H9 (cell line): ENCODE results near the gene KIAA1143. TPM values are rescaled to one million over a fixed set of nuclear protein-coding genes. Genes with fewer than 3 reads are reported as not detected.

Experiments
- DNase-seq: peaks from one replicate; pipeline ENCODE4 v3.0.0-alpha.2; 2017
- H2AFZ ChIP-seq: one replicate; pipeline ENCODE4 v1.6.1; 2013; ENCODE audit warnings: mild to moderate bottlenecking, low read length, control low read depth, moderate library complexity
- H2AK5ac ChIP-seq: 2 replicates; pipeline ENCODE4 v1.6.1; 2013; ENCODE audit warnings: low read length, control low read depth, mixed read lengths; ENCODE audit not compliant: insufficient read length
- H2BK120ac ChIP-seq: one replicate; pipeline ENCODE4 v1.6.1; 2013; ENCODE audit warnings: low read depth, mild to moderate bottlenecking, low read length, control low read depth, inconsistent platforms; ENCODE audit not compliant: poor library complexity, severe bottlenecking
- H2BK12ac ChIP-seq: 2 replicates; pipeline ENCODE4 v1.6.1; 2013; ENCODE audit warnings: low read length, control low read depth, mixed read lengths, low read depth; ENCODE audit not compliant: insufficient read length
- H2BK15ac ChIP-seq: 2 replicates; pipeline ENCODE4 v1.6.1; 2013; ENCODE audit warnings: low read depth, low read length, control low read depth
- H2BK20ac ChIP-seq: one replicate; pipeline ENCODE4 v1.6.1; 2013; ENCODE audit warnings: low read depth, mild to moderate bottlenecking, low read length, control low read depth, inconsistent platforms; ENCODE audit not compliant: poor library complexity, severe bottlenecking
- H2BK5ac ChIP-seq: 2 replicates; pipeline ENCODE4 v1.6.1; 2013; ENCODE audit warnings: low read length, control low read depth, mixed read lengths; ENCODE audit not compliant: insufficient read length
- H3K14ac ChIP-seq: 2 replicates; pipeline ENCODE4 v1.6.1; 2013; ENCODE audit warnings: low read length, control low read depth; ENCODE audit not compliant: insufficient read depth
- H3K18ac ChIP-seq: 2 replicates; pipeline ENCODE4 v1.6.1; 2013; ENCODE audit warnings: low read depth, mild to moderate bottlenecking, mixed read lengths, low read length, control low read depth; ENCODE audit not compliant: insufficient read length
- H3K23ac ChIP-seq: 2 replicates; pipeline ENCODE4 v1.6.1; 2013; ENCODE audit warnings: low read length, control low read depth, mixed read lengths, low read depth; ENCODE audit not compliant: insufficient read length
- H3K23me2 ChIP-seq: 2 replicates; pipeline ENCODE4 v1.6.1; 2013; ENCODE audit warnings: low read depth, mild to moderate bottlenecking, mixed read lengths, low read length, control low read depth; ENCODE audit not compliant: insufficient read length, poor library complexity, severe bottlenecking
- H3K27ac ChIP-seq: 2 replicates; pipeline ENCODE4 v1.5.1; 2013; ENCODE audit warnings: low read length, control low read depth, mixed read lengths, low read depth; ENCODE audit not compliant: insufficient read length
- H3K27me3 ChIP-seq: 2 replicates; pipeline ENCODE4 v1.6.1; 2013; ENCODE audit warnings: low read length, control low read depth, inconsistent platforms; ENCODE audit not compliant: insufficient read depth
- H3K4ac ChIP-seq: 2 replicates; pipeline ENCODE4 v1.6.1; 2013; ENCODE audit warnings: low read depth, mild to moderate bottlenecking, control low read depth, inconsistent platforms, low read length, moderate library complexity
- H3K4me1 ChIP-seq: 2 replicates; pipeline ENCODE4 v1.6.1; 2013; ENCODE audit warnings: low read length, control low read depth, inconsistent platforms; ENCODE audit not compliant: insufficient read depth
- H3K4me2 ChIP-seq: 2 replicates; pipeline ENCODE4 v1.6.1; 2013; ENCODE audit warnings: low read length, control low read depth, mixed read lengths; ENCODE audit not compliant: insufficient read length, insufficient read depth
- H3K56ac ChIP-seq: 2 replicates; pipeline ENCODE4 v1.6.1; 2013; ENCODE audit warnings: low read depth, mild to moderate bottlenecking, mixed read lengths, low read length, control low read depth; ENCODE audit not compliant: insufficient read length
- H3K79me1 ChIP-seq: 2 replicates; pipeline ENCODE4 v1.6.1; 2013; ENCODE audit warnings: low read depth, mild to moderate bottlenecking, moderate library complexity, low read length, control low read depth, inconsistent platforms; ENCODE audit not compliant: insufficient read depth, poor library complexity, severe bottlenecking
- H3K79me2 ChIP-seq: 2 replicates; pipeline ENCODE4 v1.6.1; 2013; ENCODE audit warnings: low read length, control low read depth, inconsistent platforms; ENCODE audit not compliant: insufficient read depth
- H3K9ac ChIP-seq: 2 replicates; pipeline ENCODE4 v1.6.1; 2013; ENCODE audit warnings: low read length, control low read depth, mixed read lengths; ENCODE audit not compliant: insufficient read length; ENCODE audit errors: extremely low read depth
- H3K9me3 ChIP-seq: one replicate; pipeline ENCODE4 v1.6.1; 2013; ENCODE audit warnings: low read depth, low read length, inconsistent platforms; ENCODE audit not compliant: control insufficient read depth
- H3T11ph ChIP-seq: one replicate; pipeline ENCODE4 v1.6.1; 2013; ENCODE audit warnings: mild to moderate bottlenecking, low read length, control low read depth, inconsistent platforms
- H4K20me1 ChIP-seq: one replicate; pipeline ENCODE4 v1.6.1; 2013; ENCODE audit not compliant: control insufficient read depth, insufficient read length, insufficient read depth
- H4K5ac ChIP-seq: 2 replicates; pipeline ENCODE4 v1.6.1; 2013; ENCODE audit warnings: low read depth, mild to moderate bottlenecking, mixed read lengths, low read length, control low read depth; ENCODE audit not compliant: insufficient read length
- H4K8ac ChIP-seq: replicated peaks from 2 replicates; pipeline ENCODE4 v1.6.1; 2013; ENCODE audit warnings: low read length, control low read depth, mixed read lengths, low read depth; ENCODE audit not compliant: insufficient read length
- H4K91ac ChIP-seq: 2 replicates; pipeline ENCODE4 v1.6.1; 2013; ENCODE audit warnings: low read depth, mild to moderate bottlenecking, moderate library complexity, mixed read lengths, low read length, control low read depth; ENCODE audit not compliant: insufficient read length
- H3K27ac Mint-ChIP-seq, 3 experiments: 2 replicates in 2 of 3; 3 replicates in 1 of 3; pipeline ENCODE4 v1.8.0; 2020 to 2021; ENCODE audit warnings: mixed read lengths in 3 of 3, mild to moderate bottlenecking in 1 of 3, moderate library complexity in 1 of 3
- H3K27me3 Mint-ChIP-seq: 2 replicates; pipeline ENCODE4 v1.8.0; 2021; ENCODE audit warnings: low read depth, mild to moderate bottlenecking, moderate library complexity, mixed read lengths
- H3K36me3 Mint-ChIP-seq, 3 experiments: 2 replicates in 2 of 3; 3 replicates in 1 of 3; pipeline ENCODE4 v1.8.0; 2020 to 2021; ENCODE audit warnings: low read depth in 3 of 3, mixed read lengths in 3 of 3; ENCODE audit not compliant: insufficient read depth in 1 of 3
- H3K4me1 Mint-ChIP-seq, 2 experiments: 2 replicates each; pipeline ENCODE4 v1.8.0; 2020; ENCODE audit warnings: mixed read lengths in 2 of 2
- H3K4me3 Mint-ChIP-seq, 2 experiments: 2 replicates in 1 of 2; 3 replicates in 1 of 2; pipeline ENCODE4 v1.8.0; 2020 to 2021; ENCODE audit warnings: mild to moderate bottlenecking in 2 of 2, mixed read lengths in 2 of 2, moderate library complexity in 1 of 2
- H3K9me3 Mint-ChIP-seq, 2 experiments: 2 replicates in 1 of 2; 3 replicates in 1 of 2; pipeline ENCODE4 v1.8.0; 2020; ENCODE audit warnings: mild to moderate bottlenecking in 2 of 2, mixed read lengths in 2 of 2, moderate library complexity in 1 of 2
- WGBS: extraction: QIAGEN DNeasy Blood & Tissue Kit; methylation state at CpG from one replicate; pipeline ENCODE4 v1.1.7; 2013; ENCODE audit warnings: missing lambda C conversion rate, low lambda C conversion rate, mixed read lengths; ENCODE audit not compliant: insufficient read length; ENCODE audit errors: extremely low coverage; 5-methylcytosine and 5-hydroxymethylcytosine counted together
- total RNA-seq: library from RNA; stranded (reverse); gene quantifications from 2 replicates; pipeline ENCODE4 v1.2.1, GENCODE V29; 2021
- TF ChIP-seq, protein P1 (sequence below): fragments of 200-600 bp; sonication (generic); conservative IDR thresholded peaks from 3 replicates; pipeline ENCODE4 v1.8.0; 2021; ENCODE audit warnings: antibody characterized with exemption, mild to moderate bottlenecking

KIAA1143 gene
- total RNA-seq, 1 experiment from 2014 or later = 47.0 TPM

DNA sequence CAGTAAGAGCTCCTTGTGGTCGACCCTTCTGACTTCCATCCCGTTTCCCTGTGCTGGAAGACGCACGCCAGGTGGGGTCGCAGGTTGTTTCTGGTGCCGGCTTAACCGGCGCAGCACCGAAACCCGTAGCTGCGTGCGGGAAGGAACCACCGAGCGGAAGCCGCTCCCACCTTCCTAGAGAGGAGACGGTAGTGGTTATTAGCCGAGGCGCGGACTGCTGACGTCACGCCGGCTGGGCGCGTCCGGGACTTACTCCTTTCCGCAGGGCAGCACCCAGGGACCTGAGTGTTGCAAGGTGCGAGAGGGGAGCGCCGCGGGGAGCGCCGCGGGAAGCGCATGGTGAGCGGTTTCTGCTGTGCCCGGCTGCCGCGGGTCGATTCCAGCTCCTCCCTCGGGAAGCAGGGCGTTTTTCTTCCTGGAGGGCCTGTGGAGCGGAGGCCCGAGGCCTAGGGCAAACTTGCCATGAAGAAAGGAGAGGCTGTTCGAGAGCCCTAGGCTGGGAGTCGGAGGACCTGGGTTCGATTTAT, 32.0 kb downstream of the KIAA1143 start, which contains the start of gene ZNF501:
ZNF501 (plus strand) TSS at position 252 of the 527 bp plus-strand sequence. CDS start 4,787 bp downstream, outside the sequence.
- peak; percentile 95 for DNase-seq
- Histone ChIP-seq H3K9me3 (peaks cover 51% of the 10 kb centered on the region), H4K91ac (no peak within 1 kb of the TSS), H3K79me1 (no peaks in the 10 kb centered on the region), H2BK12ac (no peak within 1 kb of the TSS), H2BK20ac (no peak within 1 kb of the TSS), H3K4me1 (no peaks in the 10 kb centered on the region), H4K20me1 (no peaks in the 10 kb centered on the region), H2BK15ac (no peak within 1 kb of the TSS), H2BK120ac (no peak within 1 kb of the TSS), H3K18ac (peak within 1 kb of the TSS; percentile 55), H2AK5ac (no peak within 1 kb of the TSS), H4K8ac (no peak within 1 kb of the TSS), H3K79me2 (no peaks in the 10 kb centered on the region), H2BK5ac (no peak within 1 kb of the TSS), H3K4me2 (peak within 1 kb of the TSS; percentile 60), H3K9ac (peak within 1 kb of the TSS; percentile 27), H3K23ac (no peak within 1 kb of the TSS), H2AFZ (no peak within 1 kb of the TSS), H3K27ac (no peak within 1 kb of the TSS), H3K4ac (no peak within 1 kb of the TSS), H3K14ac (peak within 1 kb of the TSS; percentile 65; the same call in 1 of the 2 replicates), H3K23me2 (no peaks in the 10 kb centered on the region), H3K27me3 (no peaks in the 10 kb centered on the region), H3K56ac (no peak within 1 kb of the TSS), H4K5ac (no peak within 1 kb of the TSS), H3T11ph (no peak within 1 kb of the TSS)
- peak within 1 kb of the TSS; percentile 68 to 72 for H3K4me3 Mint-ChIP-seq
- no CpG with 5 or more reads among the region's 46 CpGs for WGBS
- H3K27me3 Mint-ChIP-seq = peaks cover 13% of the 10 kb centered on the region
- H3K27ac Mint-ChIP-seq = peak within 1 kb of the TSS in 1 of 3 experiments; percentile 54; a peak in 2 of 7 replicates
- TF ChIP-seq, protein P1, sequence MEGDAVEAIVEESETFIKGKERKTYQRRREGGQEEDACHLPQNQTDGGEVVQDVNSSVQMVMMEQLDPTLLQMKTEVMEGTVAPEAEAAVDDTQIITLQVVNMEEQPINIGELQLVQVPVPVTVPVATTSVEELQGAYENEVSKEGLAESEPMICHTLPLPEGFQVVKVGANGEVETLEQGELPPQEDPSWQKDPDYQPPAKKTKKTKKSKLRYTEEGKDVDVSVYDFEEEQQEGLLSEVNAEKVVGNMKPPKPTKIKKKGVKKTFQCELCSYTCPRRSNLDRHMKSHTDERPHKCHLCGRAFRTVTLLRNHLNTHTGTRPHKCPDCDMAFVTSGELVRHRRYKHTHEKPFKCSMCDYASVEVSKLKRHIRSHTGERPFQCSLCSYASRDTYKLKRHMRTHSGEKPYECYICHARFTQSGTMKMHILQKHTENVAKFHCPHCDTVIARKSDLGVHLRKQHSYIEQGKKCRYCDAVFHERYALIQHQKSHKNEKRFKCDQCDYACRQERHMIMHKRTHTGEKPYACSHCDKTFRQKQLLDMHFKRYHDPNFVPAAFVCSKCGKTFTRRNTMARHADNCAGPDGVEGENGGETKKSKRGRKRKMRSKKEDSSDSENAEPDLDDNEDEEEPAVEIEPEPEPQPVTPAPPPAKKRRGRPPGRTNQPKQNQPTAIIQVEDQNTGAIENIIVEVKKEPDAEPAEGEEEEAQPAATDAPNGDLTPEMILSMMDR = no peak
- H3K36me3 Mint-ChIP-seq = peaks cover 27 to 56% (median 44%) of the 10 kb centered on the region in 3 experiments
- peaks cover 80 to 84% of the 10 kb centered on the region in 2 experiments for H3K9me3 Mint-ChIP-seq
- no peaks in the 10 kb centered on the region for H3K4me1 Mint-ChIP-seq
